GM23248 (cell line): ENCODE measurements around the gene MED12L. TPM values are rescaled to one million over a fixed set of nuclear protein-coding genes. Genes with fewer than 3 reads are reported as not detected.
A peak's percentile ranks its signal among the peaks of the same experiment; 100 is the strongest.

Experiments used
- DNase-seq: peaks from one replicate; pipeline ENCODE4 v3.0.0-alpha.2; 2015
- H2AFZ ChIP-seq: fragments of 200-600 bp; sonication (generic); 2 replicates; pipeline ENCODE4 v1.6.1; 2016; ENCODE audit warnings: antibody characterized with exemption
- H3F3A ChIP-seq: fragments of 200-600 bp; sonication (generic); 2 replicates; pipeline ENCODE4 v1.6.1; 2016; ENCODE audit warnings: mild to moderate bottlenecking, antibody characterized with exemption, mixed run types; ENCODE audit not compliant: insufficient read depth
- H3K27ac ChIP-seq: fragments of 200-600 bp; sonication (generic); 2 replicates; pipeline ENCODE4 v1.5.1; 2016; ENCODE audit warnings: mild to moderate bottlenecking
- H3K27me3 ChIP-seq: fragments of 200-600 bp; sonication (generic); replicated peaks from 2 replicates; pipeline ENCODE4 v1.6.1; 2016; ENCODE audit warnings: mild to moderate bottlenecking; ENCODE audit not compliant: insufficient read depth
- H3K36me3 ChIP-seq: fragments of 200-600 bp; sonication (generic); 2 replicates; pipeline ENCODE4 v1.6.1; 2016; ENCODE audit warnings: low read depth, mild to moderate bottlenecking
- H3K4me1 ChIP-seq: fragments of 200-600 bp; sonication (generic); 2 replicates; pipeline ENCODE4 v1.6.1; 2016; ENCODE audit warnings: mild to moderate bottlenecking; ENCODE audit not compliant: insufficient read depth
- H3K4me2 ChIP-seq: fragments of 200-600 bp; sonication (generic); one replicate; pipeline ENCODE4 v1.6.1; 2016; ENCODE audit warnings: mild to moderate bottlenecking; ENCODE audit not compliant: unreplicated experiment
- H3K4me3 ChIP-seq: fragments of 200-600 bp; sonication (generic); 2 replicates; pipeline ENCODE4 v1.5.1; 2016; ENCODE audit warnings: mild to moderate bottlenecking
- H3K79me2 ChIP-seq: fragments of 200-600 bp; sonication (generic); 2 replicates; pipeline ENCODE4 v1.6.1; 2016; ENCODE audit warnings: mild to moderate bottlenecking; ENCODE audit not compliant: insufficient read depth
- H3K9ac ChIP-seq: fragments of 200-600 bp; sonication (generic); 2 replicates; pipeline ENCODE4 v1.6.1; 2016; ENCODE audit warnings: mild to moderate bottlenecking
- H3K9me2 ChIP-seq: fragments of 200-600 bp; sonication (generic); 2 replicates; pipeline ENCODE4 v1.6.1; 2016; ENCODE audit warnings: mixed run types, mild to moderate bottlenecking, moderate library complexity; ENCODE audit not compliant: insufficient read depth
- H3K9me3 ChIP-seq: fragments of 200-600 bp; sonication (generic); one replicate; pipeline ENCODE4 v1.6.1; 2017; ENCODE audit warnings: low read depth
- H4K20me1 ChIP-seq: fragments of 200-600 bp; sonication (generic); 2 replicates; pipeline ENCODE4 v1.6.0; 2016; ENCODE audit not compliant: insufficient read depth
- EZH2 ChIP-seq: fragments of 200-600 bp; sonication (generic); IDR thresholded peaks from 2 replicates; pipeline ENCODE4 v1.6.1; 2018; ENCODE audit warnings: antibody characterized with exemption, mild to moderate bottlenecking; ENCODE audit not compliant: insufficient read depth, poor library complexity, severe bottlenecking
- EZH2phosphoT487 ChIP-seq: fragments of 200-600 bp; sonication (generic); IDR thresholded peaks from 2 replicates; pipeline ENCODE4 v1.6.1; 2018; ENCODE audit warnings: antibody characterized with exemption, moderate library complexity, mild to moderate bottlenecking, low read depth; ENCODE audit not compliant: insufficient read depth
- WGBS, 2 experiments: methylation state at CpG; one replicate each; pipeline ENCODE4 v1.1.6; 2015 to 2017; ENCODE audit warnings: low lambda C conversion rate in 2 of 2, low coverage in 1 of 2; ENCODE audit errors: missing lambda C conversion rate in 2 of 2; 5-methylcytosine and 5-hydroxymethylcytosine counted together
- in situ Hi-C: fragments of 300-500 bp; cut with MboI; formaldehyde crosslinking; loops from 2 replicates; pipeline ENCODE4 v1.15.0; 2020
- polyA plus RNA-seq: library from polyadenylated mRNA; unstranded; fragments of >200 nt; fragmentation: Nextera tagmentation; extraction: Ambion mirVana; gene quantifications from 2 replicates; pipeline ENCODE4 v1.2.1, GENCODE V29; 2016
- total RNA-seq: library from RNA; depleted of rRNA; stranded (reverse); fragments of >200 nt; shearing (Covaris generic); gene quantifications from 2 replicates; pipeline ENCODE4 v1.2.3, GENCODE V29; 2014

MED12L gene
- total and polyA plus RNA-seq, 2 experiments from 2014 or later = 0.13 to 0.32 TPM

DNA sequence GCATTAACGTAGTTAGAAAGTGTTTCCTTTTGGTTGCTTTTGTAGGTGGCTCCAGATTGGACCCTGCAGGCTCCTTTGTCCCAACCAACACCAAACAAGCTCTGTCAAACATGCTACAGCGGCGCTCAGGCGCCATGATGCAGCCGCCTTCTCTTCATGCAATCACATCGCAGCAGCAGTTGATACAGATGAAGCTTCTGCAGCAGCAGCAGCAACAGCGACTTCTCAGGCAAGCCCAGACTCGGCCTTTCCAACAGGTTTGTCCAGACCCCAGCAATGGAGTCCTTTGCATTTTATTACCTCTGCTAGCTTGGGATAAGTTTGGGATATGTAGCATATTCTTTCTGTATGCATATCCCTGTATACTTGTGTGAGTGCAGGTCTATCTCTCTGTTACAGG is 309.1 kb downstream of the MED12L start:
- in situ Hi-C loops = no loop called here
- Histone ChIP-seq H3K27ac (no peak overlapping the region), H2AFZ (no peak overlapping the region), H3K36me3 (no peaks in the 10 kb centered on the region), H4K20me1 (no peaks in the 10 kb centered on the region), H3K4me1 (peaks cover 18% of the 10 kb centered on the region), H3K4me2 (no peak overlapping the region), H3K27me3 (no peaks in the 10 kb centered on the region), H3K9me2 (no peaks in the 10 kb centered on the region), H3F3A (peaks cover 6% of the 10 kb centered on the region), H3K4me3 (no peak overlapping the region), H3K9me3 (no peaks in the 10 kb centered on the region), H3K9ac (no peak overlapping the region), H3K79me2 (no peaks in the 10 kb centered on the region)
- 98 to 99% methylated on average over 8 of the region's 8 CpGs for WGBS, 2 experiments
- no peak for TF ChIP-seq EZH2
- no peak for TF ChIP-seq EZH2phosphoT487
- no peak for DNase-seq

DNA sequence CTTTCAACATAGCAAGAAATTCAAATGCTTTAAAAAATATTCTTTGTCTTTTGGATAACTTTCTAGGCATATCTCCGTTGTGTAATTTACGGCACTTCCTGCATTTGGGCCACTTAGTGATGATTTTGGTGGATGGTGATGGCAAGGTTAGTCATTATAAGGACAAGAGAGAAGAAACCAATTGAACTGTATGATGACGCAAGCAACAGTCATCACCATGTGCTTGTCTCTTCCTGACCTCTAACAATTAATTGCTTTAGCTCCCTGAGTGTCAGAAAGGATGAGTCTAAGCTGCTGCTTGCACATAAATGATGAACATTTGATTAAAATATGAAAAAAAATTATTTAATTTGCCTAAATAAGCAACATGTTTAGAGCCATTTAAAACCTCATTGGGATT is 310.3 kb downstream of the MED12L start:
- Histone ChIP-seq H3K4me2 (no peak overlapping the region), H2AFZ (no peak overlapping the region), H3K9me3 (no peaks in the 10 kb centered on the region), H4K20me1 (no peaks in the 10 kb centered on the region), H3K36me3 (no peaks in the 10 kb centered on the region), H3K27me3 (no peaks in the 10 kb centered on the region), H3K9me2 (no peaks in the 10 kb centered on the region), H3K4me3 (no peak overlapping the region), H3K79me2 (no peaks in the 10 kb centered on the region), H3K27ac (0 out of 2 replicates have a peak overlapping the region, but pooled peaks have one; percentile 16), H3F3A (peaks cover 6% of the 10 kb centered on the region), H3K4me1 (peaks cover 18% of the 10 kb centered on the region), H3K9ac (no peak overlapping the region)
- peak; percentile 90 for DNase-seq
- TF ChIP-seq EZH2phosphoT487 (no peak), EZH2 (no peak)
- in situ Hi-C loops = no loop called here
- 3 to 6% methylated on average over 3 of the region's 3 CpGs for WGBS, 2 experiments

DNA sequence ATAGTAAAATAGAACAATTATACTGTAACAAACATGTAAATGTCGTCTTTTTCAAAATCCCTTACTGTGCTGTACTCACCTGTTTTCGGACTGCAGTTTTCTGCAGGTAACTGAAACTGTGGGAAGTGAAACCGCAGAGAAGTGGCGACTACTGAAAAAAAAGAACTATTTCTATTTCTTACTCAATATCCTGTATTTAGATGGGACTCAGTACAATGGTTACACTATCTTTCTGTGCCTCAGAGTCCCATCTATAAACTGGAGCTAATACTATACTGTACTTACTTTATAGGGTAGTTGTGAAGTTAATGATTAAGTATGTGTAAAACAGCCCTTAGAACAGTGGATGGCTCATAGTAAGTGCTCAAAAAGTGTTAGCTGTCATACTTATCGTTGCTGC is 313.4 kb downstream of the MED12L start:
- DNase-seq = no peak
- Histone ChIP-seq H3K4me1 (peaks cover 27% of the 10 kb centered on the region), H3K9me3 (no peaks in the 10 kb centered on the region), H2AFZ (no peak overlapping the region), H3K9ac (no peak overlapping the region), H3K27me3 (no peaks in the 10 kb centered on the region), H4K20me1 (no peaks in the 10 kb centered on the region), H3K79me2 (no peaks in the 10 kb centered on the region), H3K4me3 (no peak overlapping the region), H3F3A (peaks cover 11% of the 10 kb centered on the region), H3K4me2 (no peak overlapping the region), H3K27ac (no peak overlapping the region), H3K9me2 (no peaks in the 10 kb centered on the region), H3K36me3 (no peaks in the 10 kb centered on the region)
- in situ Hi-C loops = no loop called here
- WGBS, 2 experiments = 88 to 89% methylated on average over 5 of the region's 5 CpGs
- TF ChIP-seq EZH2 (no peak), EZH2phosphoT487 (no peak)

GRCh38 chr3:151400341-151400740 is 314.9 kb downstream of the MED12L start:
- TF ChIP-seq EZH2phosphoT487 (no peak), EZH2 (no peak)
- WGBS, 2 experiments = 94 to 96% methylated on average over 4 of the region's 4 CpGs
- Histone ChIP-seq H3K9me2 (no peaks in the 10 kb centered on the region), H3K27me3 (no peaks in the 10 kb centered on the region), H3K27ac (no peak overlapping the region), H3K9me3 (no peaks in the 10 kb centered on the region), H3F3A (peaks cover 21% of the 10 kb centered on the region), H3K4me2 (no peak overlapping the region), H3K36me3 (no peaks in the 10 kb centered on the region), H3K79me2 (no peaks in the 10 kb centered on the region), H4K20me1 (no peaks in the 10 kb centered on the region), H2AFZ (no peak overlapping the region), H3K9ac (no peak overlapping the region), H3K4me1 (peaks cover 37% of the 10 kb centered on the region), H3K4me3 (no peak overlapping the region)
- in situ Hi-C loops = no loop called here
- DNase-seq = no peak

GRCh38 chr3:151402349-151402748 is 316.9 kb downstream of the MED12L start:
- H3K36me3 ChIP-seq = no peaks in the 10 kb centered on the region
- H3K4me2 ChIP-seq = no peak overlapping the region
- no peaks in the 10 kb centered on the region for H3K9me3 ChIP-seq
- WGBS, 2 experiments = 78 to 83% methylated on average over 3 of the region's 3 CpGs
- no peak for DNase-seq
- H3K9ac ChIP-seq = no peak overlapping the region
- peaks cover 18% of the 10 kb centered on the region for H3F3A ChIP-seq
- H3K4me3 ChIP-seq = no peak overlapping the region
- H3K27me3 ChIP-seq = no peaks in the 10 kb centered on the region
- H2AFZ ChIP-seq = no peak overlapping the region
- peaks cover 29% of the 10 kb centered on the region for H3K4me1 ChIP-seq
- TF ChIP-seq EZH2phosphoT487 = no peak
- TF ChIP-seq EZH2 = no peak
- no peaks in the 10 kb centered on the region for H3K79me2 ChIP-seq
- H3K27ac ChIP-seq = no peak overlapping the region
- in situ Hi-C loops = no loop called here
- no peaks in the 10 kb centered on the region for H3K9me2 ChIP-seq
- H4K20me1 ChIP-seq = no peaks in the 10 kb centered on the region
